ENCODE measurements around the gene CNTROB. TPM values are rescaled to one million over a fixed set of nuclear protein-coding genes. Genes with fewer than 3 reads are reported as not detected.
A peak's percentile ranks its signal among the peaks of the same experiment; 100 is the strongest.

Gene CNTROB
- total RNA-seq, 1 experiment from 2014 or later, result 39.7 TPM

DNA sequence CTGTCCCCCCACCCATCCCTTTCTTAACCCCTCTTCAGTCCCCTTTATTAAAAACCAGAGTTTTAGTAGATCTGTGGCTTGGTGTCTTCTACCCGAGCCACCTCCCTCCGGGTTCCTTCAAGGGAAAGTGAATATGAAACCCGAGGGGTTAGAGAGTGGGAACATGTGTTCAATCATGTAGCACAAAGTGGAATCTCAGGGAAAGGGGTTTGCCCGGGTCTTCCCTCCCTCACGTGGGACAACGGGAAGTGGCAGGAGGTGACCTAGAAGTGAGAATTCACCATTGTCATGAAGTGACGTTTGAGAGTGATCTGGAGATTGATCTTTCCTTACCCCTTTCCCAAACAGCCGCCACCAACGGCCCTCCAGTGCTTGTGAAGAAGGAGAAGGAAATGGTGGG is 20.9 kb upstream of the CNTROB start (continued):
- TF ChIP-seq, protein P1, sequence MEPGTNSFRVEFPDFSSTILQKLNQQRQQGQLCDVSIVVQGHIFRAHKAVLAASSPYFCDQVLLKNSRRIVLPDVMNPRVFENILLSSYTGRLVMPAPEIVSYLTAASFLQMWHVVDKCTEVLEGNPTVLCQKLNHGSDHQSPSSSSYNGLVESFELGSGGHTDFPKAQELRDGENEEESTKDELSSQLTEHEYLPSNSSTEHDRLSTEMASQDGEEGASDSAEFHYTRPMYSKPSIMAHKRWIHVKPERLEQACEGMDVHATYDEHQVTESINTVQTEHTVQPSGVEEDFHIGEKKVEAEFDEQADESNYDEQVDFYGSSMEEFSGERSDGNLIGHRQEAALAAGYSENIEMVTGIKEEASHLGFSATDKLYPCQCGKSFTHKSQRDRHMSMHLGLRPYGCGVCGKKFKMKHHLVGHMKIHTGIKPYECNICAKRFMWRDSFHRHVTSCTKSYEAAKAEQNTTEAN (CRISPR knock-in tag; IDR thresholded peaks at IDR 0.05), result no peak
- TF ChIP-seq, protein P2, sequence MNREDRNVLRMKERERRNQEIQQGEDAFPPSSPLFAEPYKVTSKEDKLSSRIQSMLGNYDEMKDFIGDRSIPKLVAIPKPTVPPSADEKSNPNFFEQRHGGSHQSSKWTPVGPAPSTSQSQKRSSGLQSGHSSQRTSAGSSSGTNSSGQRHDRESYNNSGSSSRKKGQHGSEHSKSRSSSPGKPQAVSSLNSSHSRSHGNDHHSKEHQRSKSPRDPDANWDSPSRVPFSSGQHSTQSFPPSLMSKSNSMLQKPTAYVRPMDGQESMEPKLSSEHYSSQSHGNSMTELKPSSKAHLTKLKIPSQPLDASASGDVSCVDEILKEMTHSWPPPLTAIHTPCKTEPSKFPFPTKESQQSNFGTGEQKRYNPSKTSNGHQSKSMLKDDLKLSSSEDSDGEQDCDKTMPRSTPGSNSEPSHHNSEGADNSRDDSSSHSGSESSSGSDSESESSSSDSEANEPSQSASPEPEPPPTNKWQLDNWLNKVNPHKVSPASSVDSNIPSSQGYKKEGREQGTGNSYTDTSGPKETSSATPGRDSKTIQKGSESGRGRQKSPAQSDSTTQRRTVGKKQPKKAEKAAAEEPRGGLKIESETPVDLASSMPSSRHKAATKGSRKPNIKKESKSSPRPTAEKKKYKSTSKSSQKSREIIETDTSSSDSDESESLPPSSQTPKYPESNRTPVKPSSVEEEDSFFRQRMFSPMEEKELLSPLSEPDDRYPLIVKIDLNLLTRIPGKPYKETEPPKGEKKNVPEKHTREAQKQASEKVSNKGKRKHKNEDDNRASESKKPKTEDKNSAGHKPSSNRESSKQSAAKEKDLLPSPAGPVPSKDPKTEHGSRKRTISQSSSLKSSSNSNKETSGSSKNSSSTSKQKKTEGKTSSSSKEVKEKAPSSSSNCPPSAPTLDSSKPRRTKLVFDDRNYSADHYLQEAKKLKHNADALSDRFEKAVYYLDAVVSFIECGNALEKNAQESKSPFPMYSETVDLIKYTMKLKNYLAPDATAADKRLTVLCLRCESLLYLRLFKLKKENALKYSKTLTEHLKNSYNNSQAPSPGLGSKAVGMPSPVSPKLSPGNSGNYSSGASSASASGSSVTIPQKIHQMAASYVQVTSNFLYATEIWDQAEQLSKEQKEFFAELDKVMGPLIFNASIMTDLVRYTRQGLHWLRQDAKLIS (CRISPR knock-in tag; IDR thresholded peaks at IDR 0.05; ENCODE audit: borderline replicate concordance), result no peak
- TF ChIP-seq NFYB (CRISPR knock-in tag; conservative IDR thresholded peaks at IDR 0.05; ENCODE audit: low read depth) (no peak), NR2C2 (CRISPR knock-in tag; IDR thresholded peaks at IDR 0.05) (no peak)

DNA sequence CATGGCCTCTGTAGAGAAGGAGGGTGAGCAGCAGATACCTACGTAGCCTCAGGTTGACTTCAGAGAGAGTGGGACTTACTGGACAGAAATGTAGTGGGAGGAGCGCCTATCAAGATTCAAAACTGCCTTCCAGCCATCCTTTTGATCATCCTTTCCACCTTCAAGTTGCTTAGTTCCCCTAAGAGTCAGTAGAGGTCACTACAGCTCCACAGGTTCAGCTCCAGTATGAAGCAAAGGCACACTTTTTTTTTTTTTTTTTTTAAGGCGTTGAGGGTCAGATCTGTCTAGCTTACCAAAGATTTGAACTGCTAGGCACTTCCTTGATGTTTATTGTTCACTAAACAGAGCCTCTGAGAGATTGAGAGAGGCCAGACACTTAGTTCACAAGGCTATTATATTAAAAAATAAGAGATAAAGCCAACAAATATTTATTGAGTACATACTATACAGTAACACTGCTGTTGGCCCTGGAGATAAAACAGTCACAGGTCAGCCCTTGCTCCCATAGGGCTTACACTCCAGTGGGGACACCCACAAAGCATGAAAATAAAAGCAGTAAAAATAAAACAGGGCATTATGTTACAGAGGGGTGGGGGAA is 19.0 kb upstream of the CNTROB start:
- peak; percentile 35 for ATAC-seq
- TF ChIP-seq TP53 (CRISPR knock-in tag; IDR thresholded peaks at IDR 0.05) (no peak), CREM (CRISPR knock-in tag; IDR thresholded peaks at IDR 0.05) (no peak)
- TF ChIP-seq, protein P3, sequence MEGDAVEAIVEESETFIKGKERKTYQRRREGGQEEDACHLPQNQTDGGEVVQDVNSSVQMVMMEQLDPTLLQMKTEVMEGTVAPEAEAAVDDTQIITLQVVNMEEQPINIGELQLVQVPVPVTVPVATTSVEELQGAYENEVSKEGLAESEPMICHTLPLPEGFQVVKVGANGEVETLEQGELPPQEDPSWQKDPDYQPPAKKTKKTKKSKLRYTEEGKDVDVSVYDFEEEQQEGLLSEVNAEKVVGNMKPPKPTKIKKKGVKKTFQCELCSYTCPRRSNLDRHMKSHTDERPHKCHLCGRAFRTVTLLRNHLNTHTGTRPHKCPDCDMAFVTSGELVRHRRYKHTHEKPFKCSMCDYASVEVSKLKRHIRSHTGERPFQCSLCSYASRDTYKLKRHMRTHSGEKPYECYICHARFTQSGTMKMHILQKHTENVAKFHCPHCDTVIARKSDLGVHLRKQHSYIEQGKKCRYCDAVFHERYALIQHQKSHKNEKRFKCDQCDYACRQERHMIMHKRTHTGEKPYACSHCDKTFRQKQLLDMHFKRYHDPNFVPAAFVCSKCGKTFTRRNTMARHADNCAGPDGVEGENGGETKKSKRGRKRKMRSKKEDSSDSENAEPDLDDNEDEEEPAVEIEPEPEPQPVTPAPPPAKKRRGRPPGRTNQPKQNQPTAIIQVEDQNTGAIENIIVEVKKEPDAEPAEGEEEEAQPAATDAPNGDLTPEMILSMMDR (IDR thresholded peaks at IDR 0.05), result 0 out of 2 replicates have a peak, but pooled peaks have one; percentile 29
- Mint-ChIP-seq H3K36me3 (no peaks in the 10 kb centered on the region), H3K9me3 (no peaks in the 10 kb centered on the region), H3K4me1 (peaks cover 13% of the 10 kb centered on the region), H3K27ac (no peak overlapping the region), H3K27me3 (ENCODE audit: low read depth) (peaks cover 47% of the 10 kb centered on the region), H3K4me3 (no peak overlapping the region)
- CTCF ChIA-PET, result interaction anchor here (0.6 to 5.2 kb wide), 30 partner anchors 9 to 284 kb away, joined by 3 to 50 read pairs (median 4); partner anchors contain the start of genes ALOX15B, CNTROB and TRAPPC1
- DNase-seq (ENCODE audit: low spot score), result no peak
- POLR2A ChIA-PET, result interaction anchor here (0.6 to 0.7 kb wide), 4 partner anchors 19 to 209 kb away, joined by 4 to 6 read pairs (median 4); no protein-coding TSS in a partner anchor

DNA sequence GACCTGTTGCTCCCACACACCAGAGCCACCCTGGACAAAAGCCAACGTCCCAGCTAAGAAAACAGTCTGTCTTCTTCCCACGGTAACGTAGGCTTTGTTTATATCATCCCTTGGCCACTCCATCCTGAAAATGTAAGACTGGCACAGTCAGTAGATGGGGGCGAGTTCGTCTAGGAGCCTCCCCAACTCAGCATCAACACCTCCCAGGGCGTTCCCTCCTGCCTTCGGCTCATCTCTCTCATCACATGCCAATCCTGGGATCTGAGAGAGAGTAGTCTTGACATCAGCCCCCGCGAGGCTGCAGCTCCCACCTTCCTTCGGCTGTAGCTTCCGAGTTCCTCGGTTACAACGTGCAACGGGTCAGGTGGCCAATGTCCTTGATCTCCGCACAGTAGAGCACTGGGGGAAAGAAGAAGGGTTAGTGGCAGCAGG is 16.8 kb upstream of the CNTROB start:
- Mint-ChIP-seq H3K27me3 (ENCODE audit: low read depth) (peaks cover 65% of the 10 kb centered on the region), H3K27ac (no peak overlapping the region), H3K9me3 (0 out of 2 replicates have a peak, but pooled peaks cover 3% of the 10 kb centered on the region), H3K4me3 (peak overlapping the region; percentile 72), H3K36me3 (no peaks in the 10 kb centered on the region), H3K4me1 (peaks cover 13% of the 10 kb centered on the region)
- DNase-seq (ENCODE audit: low spot score) (no peak), ATAC-seq (peak; percentile 8; the same call in 1 of the 2 replicates)
- ChIA-PET CTCF (interaction anchor here (0.6 to 6.3 kb wide), 11 partner anchors 16 to 172 kb away, joined by 3 to 53 read pairs (median 4); partner anchors contain the start of genes ALOX15B and NAA38), POLR2A (interaction anchor here (1.3 kb wide), 1 partner anchor 15 kb away, joined by 3 read pairs; the partner anchor contains the start of gene KCNAB3)
- TF ChIP-seq ZNF263 (CRISPR knock-in tag; IDR thresholded peaks at IDR 0.05; ENCODE audit: low read depth), result 0 out of 2 replicates have a peak, but pooled peaks have one; percentile 9
- TF ChIP-seq ZNF138 (CRISPR knock-in tag; conservative IDR thresholded peaks at IDR 0.05), result 0 out of 2 replicates have a peak, but pooled peaks have one; percentile 1
- no peak for TF ChIP-seq FOXP1 (CRISPR knock-in tag; IDR thresholded peaks at IDR 0.05; ENCODE audit: borderline replicate concordance)
- TF ChIP-seq, protein P4, sequence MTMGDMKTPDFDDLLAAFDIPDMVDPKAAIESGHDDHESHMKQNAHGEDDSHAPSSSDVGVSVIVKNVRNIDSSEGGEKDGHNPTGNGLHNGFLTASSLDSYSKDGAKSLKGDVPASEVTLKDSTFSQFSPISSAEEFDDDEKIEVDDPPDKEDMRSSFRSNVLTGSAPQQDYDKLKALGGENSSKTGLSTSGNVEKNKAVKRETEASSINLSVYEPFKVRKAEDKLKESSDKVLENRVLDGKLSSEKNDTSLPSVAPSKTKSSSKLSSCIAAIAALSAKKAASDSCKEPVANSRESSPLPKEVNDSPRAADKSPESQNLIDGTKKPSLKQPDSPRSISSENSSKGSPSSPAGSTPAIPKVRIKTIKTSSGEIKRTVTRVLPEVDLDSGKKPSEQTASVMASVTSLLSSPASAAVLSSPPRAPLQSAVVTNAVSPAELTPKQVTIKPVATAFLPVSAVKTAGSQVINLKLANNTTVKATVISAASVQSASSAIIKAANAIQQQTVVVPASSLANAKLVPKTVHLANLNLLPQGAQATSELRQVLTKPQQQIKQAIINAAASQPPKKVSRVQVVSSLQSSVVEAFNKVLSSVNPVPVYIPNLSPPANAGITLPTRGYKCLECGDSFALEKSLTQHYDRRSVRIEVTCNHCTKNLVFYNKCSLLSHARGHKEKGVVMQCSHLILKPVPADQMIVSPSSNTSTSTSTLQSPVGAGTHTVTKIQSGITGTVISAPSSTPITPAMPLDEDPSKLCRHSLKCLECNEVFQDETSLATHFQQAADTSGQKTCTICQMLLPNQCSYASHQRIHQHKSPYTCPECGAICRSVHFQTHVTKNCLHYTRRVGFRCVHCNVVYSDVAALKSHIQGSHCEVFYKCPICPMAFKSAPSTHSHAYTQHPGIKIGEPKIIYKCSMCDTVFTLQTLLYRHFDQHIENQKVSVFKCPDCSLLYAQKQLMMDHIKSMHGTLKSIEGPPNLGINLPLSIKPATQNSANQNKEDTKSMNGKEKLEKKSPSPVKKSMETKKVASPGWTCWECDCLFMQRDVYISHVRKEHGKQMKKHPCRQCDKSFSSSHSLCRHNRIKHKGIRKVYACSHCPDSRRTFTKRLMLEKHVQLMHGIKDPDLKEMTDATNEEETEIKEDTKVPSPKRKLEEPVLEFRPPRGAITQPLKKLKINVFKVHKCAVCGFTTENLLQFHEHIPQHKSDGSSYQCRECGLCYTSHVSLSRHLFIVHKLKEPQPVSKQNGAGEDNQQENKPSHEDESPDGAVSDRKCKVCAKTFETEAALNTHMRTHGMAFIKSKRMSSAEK (CRISPR knock-in tag; IDR thresholded peaks at IDR 0.05; ENCODE audit: borderline replicate concordance), result no peak
- TF ChIP-seq JAZF1 (CRISPR knock-in tag; IDR thresholded peaks at IDR 0.05), result no peak
- 0 out of 2 replicates have a peak, but pooled peaks have one; percentile 5 for TF ChIP-seq ATF1 (CRISPR knock-in tag; IDR thresholded peaks at IDR 0.05)
- no peak for TF ChIP-seq ETV6 (CRISPR knock-in tag; IDR thresholded peaks at IDR 0.05)
- no peak for TF ChIP-seq JUN (CRISPR knock-in tag; IDR thresholded peaks at IDR 0.05)
- no peak for TF ChIP-seq ZNF423 (CRISPR knock-in tag; IDR thresholded peaks at IDR 0.05)
- no peak for TF ChIP-seq CBFB (CRISPR knock-in tag; IDR thresholded peaks at IDR 0.05; ENCODE audit: low read depth)
- TF ChIP-seq TEAD1 (CRISPR knock-in tag; IDR thresholded peaks at IDR 0.05), result no peak
- TF ChIP-seq, protein P5, sequence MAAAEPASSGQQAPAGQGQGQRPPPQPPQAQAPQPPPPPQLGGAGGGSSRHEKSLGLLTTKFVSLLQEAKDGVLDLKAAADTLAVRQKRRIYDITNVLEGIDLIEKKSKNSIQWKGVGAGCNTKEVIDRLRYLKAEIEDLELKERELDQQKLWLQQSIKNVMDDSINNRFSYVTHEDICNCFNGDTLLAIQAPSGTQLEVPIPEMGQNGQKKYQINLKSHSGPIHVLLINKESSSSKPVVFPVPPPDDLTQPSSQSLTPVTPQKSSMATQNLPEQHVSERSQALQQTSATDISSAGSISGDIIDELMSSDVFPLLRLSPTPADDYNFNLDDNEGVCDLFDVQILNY (CRISPR knock-in tag; IDR thresholded peaks at IDR 0.05), result no peak
